ENCODE measurements around the gene ZFPM1.

The ZFPM1 gene

GRCh38 chr16:88417684-88418476 is 35.2 kb upstream of the ZFPM1 start:
- DNase-seq (ENCODE audit: low read depth in 2 of 2): no peak

- DNase-seq (ENCODE audit: low read depth in 2 of 2): no peak
Observed at GRCh38 chr16:88418869-88419268, 34.2 kb upstream of the ZFPM1 start.

GRCh38 chr16:88419790-88420189 is 33.3 kb upstream of the ZFPM1 start:
- DNase-seq (ENCODE audit: low read depth in 2 of 2): no peak

GRCh38 chr16:88420496-88420895 is 32.6 kb upstream of the ZFPM1 start:
- no peak for DNase-seq (ENCODE audit: low read depth in 2 of 2)

GRCh38 chr16:88421301-88421700 is 31.8 kb upstream of the ZFPM1 start:
- DNase-seq (ENCODE audit: low read depth in 2 of 2): no peak

GRCh38 chr16:88421871-88422433 is 31.1 kb upstream of the ZFPM1 start:
- no peak for DNase-seq (ENCODE audit: low read depth in 2 of 2)

- DNase-seq (ENCODE audit: low read depth in 2 of 2): no peak
Observed at GRCh38 chr16:88422733-88423447, 30.2 kb upstream of the ZFPM1 start.

GRCh38 chr16:88423448-88423850 is 29.6 kb upstream of the ZFPM1 start:
- no peak for DNase-seq (ENCODE audit: low read depth in 2 of 2)

- no peak for DNase-seq (ENCODE audit: low read depth in 2 of 2)
Observed at GRCh38 chr16:88424587-88425235, 28.4 kb upstream of the ZFPM1 start.

- DNase-seq (ENCODE audit: low read depth in 2 of 2): no peak
Observed at GRCh38 chr16:88426018-88426417, 27.1 kb upstream of the ZFPM1 start.

GRCh38 chr16:88427376-88427775 is 25.7 kb upstream of the ZFPM1 start:
- DNase-seq (ENCODE audit: low read depth in 2 of 2): no peak

GRCh38 chr16:88428156-88428555 is 24.9 kb upstream of the ZFPM1 start:
- no peak for DNase-seq (ENCODE audit: low read depth in 2 of 2)

GRCh38 chr16:88428616-88429386 is 24.3 kb upstream of the ZFPM1 start:
- no peak for DNase-seq (ENCODE audit: low read depth in 2 of 2)

- no peak for DNase-seq (ENCODE audit: low read depth in 2 of 2)
Observed at GRCh38 chr16:88429387-88430184, 23.5 kb upstream of the ZFPM1 start.

- no peak for DNase-seq (ENCODE audit: low read depth in 2 of 2)
Observed at GRCh38 chr16:88430185-88430523, 22.9 kb upstream of the ZFPM1 start.

GRCh38 chr16:88430524-88431446 is 22.3 kb upstream of the ZFPM1 start:
- no peak for DNase-seq (ENCODE audit: low read depth in 2 of 2)

- DNase-seq (ENCODE audit: low read depth in 2 of 2): no peak
Observed at GRCh38 chr16:88431651-88432050, 21.4 kb upstream of the ZFPM1 start.

GRCh38 chr16:88432174-88432573 is 20.9 kb upstream of the ZFPM1 start:
- DNase-seq (ENCODE audit: low read depth in 2 of 2): no peak

- DNase-seq (ENCODE audit: low read depth in 2 of 2): no peak
Observed at GRCh38 chr16:88432753-88433152, 20.3 kb upstream of the ZFPM1 start.
